ENCODE data around the gene TPP2. TPM values are rescaled to one million over a fixed set of nuclear protein-coding genes. Genes with fewer than 3 reads are reported as not detected.

Gene TPP2
- total RNA-seq, 1 experiment from 2014 or later: 58.9 TPM

GRCh38 chr13:102697929-102698648 lies 101.3 kb downstream of the TPP2 start:
- Histone ChIP-seq H3K4me3 (ENCODE audit: low read depth, low read length) (no peak overlapping the region), H3K9me3 (peaks cover 13% of the 10 kb centered on the region), H3K36me3 (ENCODE audit: control insufficient read depth, insufficient read depth, low read length) (no peaks in the 10 kb centered on the region), H3K4me1 (no peaks in the 10 kb centered on the region), H3K27me3 (replicated peaks; ENCODE audit: control insufficient read depth, insufficient read depth, low read length) (no peaks in the 10 kb centered on the region)
- no peak for TF ChIP-seq CTCF (IDR thresholded peaks at IDR 0.05; ENCODE audit: insufficient read depth in 1 of 2, low read depth in 1 of 2, low read length in 1 of 2, severe bottlenecking in 1 of 2, unreplicated experiment in 1 of 2)
- POLR2A ChIA-PET: no interaction called here
- DNase-seq: no peak
- CTCF ChIA-PET: interaction anchor here (0.6 kb wide), 1 partner anchor 18 kb away, joined by 5 read pairs; no protein-coding TSS in a partner anchor
- Mint-ChIP-seq H3K9me3 (ENCODE audit: unreplicated experiment) (peaks cover 19% of the 10 kb centered on the region), H3K4me3 (ENCODE audit: unreplicated experiment) (no peak overlapping the region), H3K36me3 (ENCODE audit: insufficient read depth, unreplicated experiment) (peaks cover 9% of the 10 kb centered on the region), H3K4me1 (ENCODE audit: low read depth, unreplicated experiment) (peaks cover 2% of the 10 kb centered on the region), H3K27me3 (ENCODE audit: insufficient read depth, unreplicated experiment) (no peaks in the 10 kb centered on the region), H3K27ac (ENCODE audit: unreplicated experiment) (no peak overlapping the region)
- intact Hi-C loops (cut with micrococcal nuclease; ENCODE audit: unreplicated experiment): no loop called here
- BruUV-seq (replicated peaks): no TSS peak

DNA sequence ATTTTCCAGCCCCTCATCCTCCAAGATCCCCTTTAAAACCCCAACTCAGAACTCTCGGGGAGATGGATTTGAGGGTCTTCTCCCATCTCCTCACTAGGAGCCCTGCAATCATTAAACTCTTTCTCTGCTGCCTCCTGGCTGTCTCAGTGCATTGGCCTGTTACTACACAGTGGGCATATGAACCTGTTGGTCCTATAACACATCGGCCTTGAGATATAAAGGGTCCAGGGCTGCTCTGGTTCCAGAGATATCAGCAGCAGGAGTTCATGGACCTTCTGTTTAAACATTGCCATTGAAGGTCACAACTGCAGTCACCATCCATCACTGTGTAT lies 101.8 kb downstream of the TPP2 start:
- Mint-ChIP-seq H3K4me1 (ENCODE audit: low read depth, unreplicated experiment) (peaks cover 8% of the 10 kb centered on the region), H3K27ac (ENCODE audit: unreplicated experiment) (no peak overlapping the region), H3K4me3 (ENCODE audit: unreplicated experiment) (no peak overlapping the region), H3K36me3 (ENCODE audit: insufficient read depth, unreplicated experiment) (peaks cover 9% of the 10 kb centered on the region), H3K9me3 (ENCODE audit: unreplicated experiment) (peaks cover 19% of the 10 kb centered on the region), H3K27me3 (ENCODE audit: insufficient read depth, unreplicated experiment) (no peaks in the 10 kb centered on the region)
- DNase-seq: no peak
- H3K4me3 ChIP-seq (ENCODE audit: low read depth, low read length): no peak overlapping the region
- H3K27me3 ChIP-seq (replicated peaks; ENCODE audit: control insufficient read depth, insufficient read depth, low read length): no peaks in the 10 kb centered on the region
- POLR2A ChIA-PET: no interaction called here
- TF ChIP-seq CTCF (IDR thresholded peaks at IDR 0.05; ENCODE audit: insufficient read depth in 1 of 2, low read depth in 1 of 2, low read length in 1 of 2, severe bottlenecking in 1 of 2, unreplicated experiment in 1 of 2): no peak
- H3K36me3 ChIP-seq (ENCODE audit: control insufficient read depth, insufficient read depth, low read length): no peaks in the 10 kb centered on the region
- CTCF ChIA-PET: no interaction called here
- peaks cover 13% of the 10 kb centered on the region for H3K9me3 ChIP-seq
- BruUV-seq (replicated peaks): no TSS peak
- intact Hi-C loops (cut with micrococcal nuclease; ENCODE audit: unreplicated experiment): no loop called here
- peaks cover 4% of the 10 kb centered on the region for H3K4me1 ChIP-seq

- ChIA-PET CTCF (no interaction called here), POLR2A (no interaction called here)
- Histone ChIP-seq H3K36me3 (ENCODE audit: control insufficient read depth, insufficient read depth, low read length) (no peaks in the 10 kb centered on the region), H3K4me1 (peaks cover 13% of the 10 kb centered on the region), H3K27me3 (replicated peaks; ENCODE audit: control insufficient read depth, insufficient read depth, low read length) (no peaks in the 10 kb centered on the region), H3K4me3 (ENCODE audit: low read depth, low read length) (no peak overlapping the region), H3K9me3 (peaks cover 13% of the 10 kb centered on the region)
- no peak for DNase-seq
- Mint-ChIP-seq H3K4me1 (ENCODE audit: low read depth, unreplicated experiment) (peaks cover 15% of the 10 kb centered on the region), H3K4me3 (ENCODE audit: unreplicated experiment) (no peak overlapping the region), H3K27ac (ENCODE audit: unreplicated experiment) (no peak overlapping the region), H3K36me3 (ENCODE audit: insufficient read depth, unreplicated experiment) (peaks cover 9% of the 10 kb centered on the region), H3K9me3 (ENCODE audit: unreplicated experiment) (peaks cover 19% of the 10 kb centered on the region), H3K27me3 (ENCODE audit: insufficient read depth, unreplicated experiment) (no peaks in the 10 kb centered on the region)
- intact Hi-C loops (cut with micrococcal nuclease; ENCODE audit: unreplicated experiment): no loop called here
- no TSS peak for BruUV-seq (replicated peaks)
- TF ChIP-seq CTCF (IDR thresholded peaks at IDR 0.05; ENCODE audit: insufficient read depth in 1 of 2, low read depth in 1 of 2, low read length in 1 of 2, severe bottlenecking in 1 of 2, unreplicated experiment in 1 of 2): no peak
These were observed 102.7 kb downstream of the TPP2 start for GRCh38 chr13:102699504-102699903.
